HG03558 (cell line): Measurements from ENCODE around the gene PPP2CA.
"Not testable (repeated sequence)": the region's sequence is repeated elsewhere in the genome, so short reads cannot be mapped to it uniquely, and the experiment has no call there.

ENCODE experiments used
- ATAC-seq: cut with Tn5 transposase; IDR thresholded peaks from one replicate; pipeline ENCODE4 v1.9.1; 2021; ENCODE audit warnings: moderate number of reproducible peaks; ENCODE audit not compliant: unreplicated experiment; ENCODE audit errors: extremely low read depth

Gene PPP2CA

GRCh38 chr5:134152173-134152832, 73.6 kb downstream of the PPP2CA start:
- not testable (repeated sequence) for ATAC-seq

- no peak for ATAC-seq
These were observed 74.2 kb downstream of the PPP2CA start for GRCh38 chr5:134151723-134152122.

GRCh38 chr5:134149571-134150303, 76.1 kb downstream of the PPP2CA start:
- ATAC-seq: no peak

GRCh38 chr5:134148986-134149539, 76.8 kb downstream of the PPP2CA start:
- no peak for ATAC-seq

GRCh38 chr5:134148316-134148715, 77.6 kb downstream of the PPP2CA start:
- ATAC-seq: no peak

GRCh38 chr5:134146651-134147518, 79.0 kb downstream of the PPP2CA start:
- no peak for ATAC-seq

GRCh38 chr5:134145779-134146581, 79.9 kb downstream of the PPP2CA start:
- peak; percentile 49 for ATAC-seq

GRCh38 chr5:134145041-134145757, 80.7 kb downstream of the PPP2CA start:
- no peak for ATAC-seq
